ENCODE data around the gene ARHGAP32. TPM values are rescaled to one million over a fixed set of nuclear protein-coding genes. Genes with fewer than 3 reads are reported as not detected.

Gene ARHGAP32
- total RNA-seq, 1 experiment from 2014 or later: 54.0 TPM

GRCh38 chr11:128967578-128967977 is 224.5 kb downstream of the ARHGAP32 start:
- TF ChIP-seq CTCF (IDR thresholded peaks at IDR 0.05; ENCODE audit: insufficient read depth in 1 of 2, low read depth in 1 of 2, low read length in 1 of 2, severe bottlenecking in 1 of 2, unreplicated experiment in 1 of 2): no peak
- no peaks in the 10 kb centered on the region for H3K27me3 Mint-ChIP-seq (ENCODE audit: insufficient read depth, unreplicated experiment)
- intact Hi-C loops (cut with micrococcal nuclease; ENCODE audit: unreplicated experiment): no loop called here
- Histone ChIP-seq H3K4me1 (no peaks in the 10 kb centered on the region), H3K9me3 (no peaks in the 10 kb centered on the region), H3K27me3 (replicated peaks; ENCODE audit: control insufficient read depth, insufficient read depth, low read length) (no peaks in the 10 kb centered on the region), H3K4me3 (ENCODE audit: low read depth, low read length) (no peak overlapping the region), H3K36me3 (ENCODE audit: control insufficient read depth, insufficient read depth, low read length) (peaks cover 3% of the 10 kb centered on the region; the same call in 1 of the 2 replicates)
- DNase-seq: no peak
- POLR2A ChIA-PET: no interaction called here
- H3K27ac Mint-ChIP-seq (ENCODE audit: unreplicated experiment): no peak overlapping the region
- no peaks in the 10 kb centered on the region for H3K4me1 Mint-ChIP-seq (ENCODE audit: low read depth, unreplicated experiment)
- peaks cover 58% of the 10 kb centered on the region for H3K36me3 Mint-ChIP-seq (ENCODE audit: insufficient read depth, unreplicated experiment)
- CTCF ChIA-PET: interaction anchor here (0.6 kb wide), 1 partner anchor 119 kb away, joined by 4 read pairs; no protein-coding TSS in a partner anchor
- BruUV-seq (replicated peaks): no TSS peak
- H3K9me3 Mint-ChIP-seq (ENCODE audit: unreplicated experiment): no peaks in the 10 kb centered on the region
- no peak overlapping the region for H3K4me3 Mint-ChIP-seq (ENCODE audit: unreplicated experiment)

- Histone ChIP-seq H3K4me3 (ENCODE audit: low read depth, low read length) (no peak overlapping the region), H3K9me3 (no peaks in the 10 kb centered on the region), H3K27me3 (replicated peaks; ENCODE audit: control insufficient read depth, insufficient read depth, low read length) (no peaks in the 10 kb centered on the region), H3K4me1 (no peaks in the 10 kb centered on the region), H3K36me3 (ENCODE audit: control insufficient read depth, insufficient read depth, low read length) (peaks cover 3% of the 10 kb centered on the region; the same call in 1 of the 2 replicates)
- Mint-ChIP-seq H3K27me3 (ENCODE audit: insufficient read depth, unreplicated experiment) (no peaks in the 10 kb centered on the region), H3K36me3 (ENCODE audit: insufficient read depth, unreplicated experiment) (peaks cover 37% of the 10 kb centered on the region), H3K27ac (ENCODE audit: unreplicated experiment) (no peak overlapping the region), H3K4me3 (ENCODE audit: unreplicated experiment) (no peak overlapping the region), H3K4me1 (ENCODE audit: low read depth, unreplicated experiment) (no peaks in the 10 kb centered on the region), H3K9me3 (ENCODE audit: unreplicated experiment) (no peaks in the 10 kb centered on the region)
- ChIA-PET POLR2A (no interaction called here), CTCF (no interaction called here)
- intact Hi-C loops (cut with micrococcal nuclease; ENCODE audit: unreplicated experiment): no loop called here
- no peak for TF ChIP-seq CTCF (IDR thresholded peaks at IDR 0.05; ENCODE audit: insufficient read depth in 1 of 2, low read depth in 1 of 2, low read length in 1 of 2, severe bottlenecking in 1 of 2, unreplicated experiment in 1 of 2)
- no TSS peak for BruUV-seq (replicated peaks)
- DNase-seq: no peak
Measured at GRCh38 chr11:128965485-128965884, 226.6 kb downstream of the ARHGAP32 start.

GRCh38 chr11:128964463-128964930 is 227.6 kb downstream of the ARHGAP32 start:
- Histone ChIP-seq H3K4me1 (no peaks in the 10 kb centered on the region), H3K4me3 (ENCODE audit: low read depth, low read length) (no peak overlapping the region), H3K27me3 (replicated peaks; ENCODE audit: control insufficient read depth, insufficient read depth, low read length) (no peaks in the 10 kb centered on the region), H3K9me3 (no peaks in the 10 kb centered on the region), H3K36me3 (ENCODE audit: control insufficient read depth, insufficient read depth, low read length) (peaks cover 3% of the 10 kb centered on the region; the same call in 1 of the 2 replicates)
- Mint-ChIP-seq H3K4me3 (ENCODE audit: unreplicated experiment) (no peak overlapping the region), H3K27ac (ENCODE audit: unreplicated experiment) (no peak overlapping the region), H3K4me1 (ENCODE audit: low read depth, unreplicated experiment) (no peaks in the 10 kb centered on the region), H3K36me3 (ENCODE audit: insufficient read depth, unreplicated experiment) (peaks cover 32% of the 10 kb centered on the region), H3K27me3 (ENCODE audit: insufficient read depth, unreplicated experiment) (no peaks in the 10 kb centered on the region), H3K9me3 (ENCODE audit: unreplicated experiment) (no peaks in the 10 kb centered on the region)
- ChIA-PET POLR2A (no interaction called here), CTCF (no interaction called here)
- no peak for DNase-seq
- intact Hi-C loops (cut with micrococcal nuclease; ENCODE audit: unreplicated experiment): no loop called here
- no peak for TF ChIP-seq CTCF (IDR thresholded peaks at IDR 0.05; ENCODE audit: insufficient read depth in 1 of 2, low read depth in 1 of 2, low read length in 1 of 2, severe bottlenecking in 1 of 2, unreplicated experiment in 1 of 2)
- BruUV-seq (replicated peaks): no TSS peak
